Measurements from ENCODE around the gene NEK7. TPM values are rescaled to one million over a fixed set of nuclear protein-coding genes. Genes with fewer than 3 reads are reported as not detected.
"Not testable (repeated sequence)": the region's sequence is repeated elsewhere in the genome, so short reads cannot be mapped to it uniquely, and the experiment has no call there.

Gene NEK7
- 64.5 and 83.1 TPM in 2 replicates for total RNA-seq (2014; rRNA removed; shearing (Covaris generic))

DNA sequence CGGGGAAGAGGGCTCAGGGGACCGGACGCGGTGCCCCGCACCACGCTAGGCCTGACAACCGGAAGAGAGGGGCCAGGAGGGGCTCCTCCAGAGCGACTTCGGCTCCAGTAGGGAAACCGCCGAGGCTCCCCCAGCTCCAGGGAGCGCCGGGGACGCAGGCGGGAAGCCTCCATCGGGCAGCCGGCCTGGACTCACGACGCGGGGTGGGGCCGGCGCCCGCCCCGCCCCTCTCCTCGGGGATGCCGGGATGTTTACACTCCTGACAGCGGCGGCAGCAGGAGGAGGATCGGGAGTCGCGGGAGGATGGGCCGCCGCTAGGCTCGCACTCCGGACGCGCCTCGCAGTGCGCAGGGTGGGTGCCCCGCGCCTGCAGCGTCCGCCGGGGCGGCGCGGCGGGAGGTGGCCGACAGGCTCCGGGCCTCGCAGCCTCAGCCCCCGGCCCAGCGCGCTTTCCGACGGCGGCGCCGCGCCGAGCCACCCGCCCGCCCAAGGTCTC, at the start of gene NEK7:
TSS of gene NEK7 (plus strand) at position 254 of the 496 bp plus-strand sequence. CDS start 75,583 bp downstream, outside the sequence.
- DNase-seq (ENCODE audit: low read depth), result peak; percentile 85

DNA sequence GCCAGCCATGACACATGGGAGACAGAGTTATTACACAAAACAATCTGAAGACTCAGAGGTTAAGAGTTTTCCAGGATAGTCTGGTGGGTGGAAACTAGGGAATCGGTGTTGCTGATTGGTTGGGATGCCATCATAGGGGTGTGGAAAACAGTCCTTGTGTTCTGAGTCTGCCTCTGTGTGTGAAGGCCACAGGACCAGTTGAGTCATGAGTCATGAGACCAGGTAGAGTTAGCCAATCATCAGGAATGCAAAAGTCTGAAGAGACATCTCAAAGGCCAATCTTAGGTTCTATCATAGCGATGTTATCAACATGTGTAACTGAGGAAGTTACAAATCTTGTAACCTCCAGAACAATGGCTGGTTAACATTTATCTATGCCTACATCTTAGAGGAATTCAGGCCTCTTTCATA, 49.7 kb upstream of the NEK7 start:
- peak; percentile 15 for DNase-seq (ENCODE audit: low read depth)

DNA sequence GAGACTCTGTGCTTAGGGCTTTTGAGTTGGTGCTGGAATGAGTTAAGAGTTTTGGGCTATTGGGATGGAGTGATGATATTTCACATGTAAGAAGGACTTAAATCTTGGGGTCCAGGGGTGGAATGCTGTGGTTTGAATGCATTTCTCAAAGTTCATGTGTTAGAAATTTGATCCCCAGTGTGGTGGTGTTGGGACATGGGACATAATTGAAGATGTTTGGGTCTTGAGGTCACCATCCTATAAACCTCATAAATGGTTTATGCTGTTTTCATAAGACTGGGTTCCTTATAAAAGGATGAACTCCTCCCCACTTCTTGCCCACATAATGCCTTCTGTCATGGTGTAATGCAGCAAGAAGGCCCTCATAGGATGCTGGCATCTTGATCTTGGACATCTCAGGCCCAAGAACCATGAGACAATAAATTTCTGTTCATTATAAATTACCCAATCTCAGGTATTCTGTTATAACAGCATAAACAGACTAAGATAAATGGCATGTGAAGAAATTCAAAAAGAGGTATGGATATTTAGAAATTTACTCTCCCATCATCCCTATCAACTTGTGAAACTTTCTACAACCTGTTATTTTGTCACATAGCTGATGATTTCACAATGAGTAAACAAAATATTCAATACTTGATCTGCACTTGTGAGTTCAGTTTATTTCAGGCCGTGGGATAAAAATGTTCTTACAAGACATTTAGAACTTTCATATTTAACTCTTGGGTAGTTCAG, 48.0 kb upstream of the NEK7 start:
- no peak for DNase-seq (ENCODE audit: low read depth)

DNA sequence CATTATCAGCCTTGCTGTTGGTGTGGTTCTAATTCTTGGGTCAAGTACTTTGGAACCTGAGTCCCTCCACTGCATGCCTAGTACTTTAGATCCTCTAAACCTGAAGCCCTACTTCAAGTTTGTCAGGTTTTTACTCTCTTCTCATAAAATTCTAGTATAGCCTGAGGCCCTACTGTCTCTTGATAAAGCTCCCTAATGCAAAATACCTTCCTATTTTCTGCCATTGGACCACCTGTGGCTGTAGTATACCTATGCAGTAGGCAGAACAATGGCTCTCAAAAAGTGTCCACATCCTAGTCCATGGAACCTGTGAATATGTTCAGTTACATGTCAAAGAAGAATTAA, 47.5 kb upstream of the NEK7 start:
- no peak for DNase-seq (ENCODE audit: low read depth)

DNA sequence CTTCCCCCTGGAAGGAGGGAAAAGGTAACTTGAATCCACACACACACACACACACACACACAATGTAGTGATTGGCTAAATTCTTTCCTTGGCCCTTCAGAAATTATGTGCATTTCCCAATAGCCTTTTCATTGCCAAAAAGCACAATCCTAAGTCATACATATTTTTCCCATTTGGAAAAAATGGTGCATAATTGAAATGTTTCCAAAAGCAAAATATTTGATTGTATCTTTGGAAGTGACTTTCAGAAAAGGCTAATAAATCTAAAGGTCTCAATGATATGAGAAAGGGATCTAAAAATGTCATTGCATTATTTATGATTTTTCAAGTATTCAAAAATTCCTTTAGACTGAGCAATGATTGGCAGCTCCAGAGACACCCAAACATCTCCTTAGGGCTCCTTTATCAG, 43.5 kb upstream of the NEK7 start:
- no peak for DNase-seq (ENCODE audit: low read depth)

DNA sequence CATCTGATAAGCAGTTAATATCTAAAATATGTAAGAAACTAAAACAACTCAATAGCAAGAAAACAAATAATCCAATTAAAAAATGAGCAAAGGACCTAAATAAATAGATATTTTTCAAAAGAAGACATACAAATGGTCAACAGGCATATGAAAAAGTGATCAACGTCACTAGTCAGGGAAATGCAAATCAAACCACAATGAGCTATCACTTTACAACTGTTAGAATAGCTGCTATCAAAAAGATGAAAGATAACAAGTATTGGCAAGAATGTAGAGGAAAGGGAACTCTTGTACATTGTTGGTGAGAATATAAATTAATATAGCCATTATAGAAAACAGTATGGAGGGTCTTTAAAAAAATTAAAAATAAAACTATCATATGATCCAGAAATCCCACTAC, 40.7 kb upstream of the NEK7 start:
- DNase-seq (ENCODE audit: low read depth), result no peak

DNA sequence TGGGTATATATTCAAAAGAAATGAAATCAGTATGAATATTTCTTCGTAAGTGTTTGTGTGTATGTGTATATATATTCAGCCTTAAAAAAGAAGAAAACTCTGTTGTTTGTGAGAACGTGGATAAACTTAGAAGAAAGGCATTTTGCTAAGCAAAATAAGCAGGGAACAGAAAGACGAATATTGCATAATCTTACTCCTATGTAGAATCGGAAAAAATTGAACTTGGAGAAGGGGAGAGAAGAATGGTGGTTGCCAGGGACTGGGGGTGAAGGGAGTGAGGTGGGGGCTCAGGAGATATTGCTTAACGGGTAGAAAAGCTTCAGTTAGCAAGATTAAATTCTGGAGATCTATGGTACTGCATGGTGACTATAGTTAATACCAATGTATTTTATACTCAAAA, 40.3 kb upstream of the NEK7 start:
- DNase-seq (ENCODE audit: low read depth), result no peak

DNA sequence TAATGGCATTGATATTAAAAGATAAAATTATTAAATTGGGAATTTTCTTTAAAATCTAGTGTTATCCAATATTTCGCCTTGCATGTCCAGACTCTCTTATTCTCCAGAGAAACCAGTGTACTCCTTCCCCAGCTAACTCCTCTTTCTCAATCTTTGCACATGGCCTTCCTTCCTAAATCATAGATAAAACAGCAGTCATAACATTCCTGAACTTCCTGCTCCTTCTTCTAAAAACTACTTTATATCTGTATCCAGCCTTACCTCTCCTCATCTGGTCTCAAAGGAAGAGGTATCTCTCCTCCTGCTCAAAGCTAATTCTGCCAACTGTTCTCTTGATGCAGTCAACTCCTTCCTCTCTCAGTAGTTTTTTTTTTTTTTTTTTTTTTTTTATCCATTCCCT, 39.5 kb upstream of the NEK7 start:
- no peak for DNase-seq (ENCODE audit: low read depth)

DNA sequence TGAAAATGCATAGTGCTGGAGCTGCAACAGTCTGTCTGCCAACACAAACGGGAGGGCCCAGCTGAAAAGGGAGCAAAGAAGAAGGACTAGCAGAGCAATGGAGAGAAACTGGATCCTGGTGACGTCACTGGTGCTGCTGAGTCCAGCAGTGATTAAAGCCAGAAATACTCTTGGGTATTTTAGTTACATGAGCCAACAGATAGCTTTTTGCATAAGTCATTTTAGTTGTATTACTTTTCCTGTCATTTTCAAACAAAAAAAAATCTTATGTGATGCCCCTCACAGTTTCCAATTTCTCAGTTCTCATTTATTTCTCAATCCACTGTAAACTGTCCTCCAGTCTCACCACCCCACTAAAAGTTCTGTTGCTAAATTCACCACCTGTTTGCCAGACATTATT, 38.7 kb upstream of the NEK7 start:
- DNase-seq (ENCODE audit: low read depth), result peak; percentile 56

DNA sequence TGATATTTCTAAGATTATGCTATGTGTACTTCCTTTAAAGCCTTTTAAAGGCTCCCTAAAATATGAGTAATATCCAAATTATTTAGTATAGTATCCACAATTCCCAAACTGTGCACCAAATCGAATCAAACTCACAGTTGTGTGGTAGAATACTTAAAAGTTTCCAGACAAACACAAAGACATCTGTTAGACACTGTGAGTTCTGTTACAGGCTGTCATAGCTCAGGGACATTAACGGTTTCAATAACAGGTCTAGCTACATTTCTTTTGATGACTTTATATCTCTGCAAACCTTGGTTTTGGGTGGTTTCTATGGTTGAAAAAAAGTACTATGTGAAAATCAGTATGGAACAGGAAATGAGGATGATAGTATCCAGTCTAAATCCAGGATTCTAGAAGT, 36.9 kb upstream of the NEK7 start:
- DNase-seq (ENCODE audit: low read depth), result peak; percentile 21

DNA sequence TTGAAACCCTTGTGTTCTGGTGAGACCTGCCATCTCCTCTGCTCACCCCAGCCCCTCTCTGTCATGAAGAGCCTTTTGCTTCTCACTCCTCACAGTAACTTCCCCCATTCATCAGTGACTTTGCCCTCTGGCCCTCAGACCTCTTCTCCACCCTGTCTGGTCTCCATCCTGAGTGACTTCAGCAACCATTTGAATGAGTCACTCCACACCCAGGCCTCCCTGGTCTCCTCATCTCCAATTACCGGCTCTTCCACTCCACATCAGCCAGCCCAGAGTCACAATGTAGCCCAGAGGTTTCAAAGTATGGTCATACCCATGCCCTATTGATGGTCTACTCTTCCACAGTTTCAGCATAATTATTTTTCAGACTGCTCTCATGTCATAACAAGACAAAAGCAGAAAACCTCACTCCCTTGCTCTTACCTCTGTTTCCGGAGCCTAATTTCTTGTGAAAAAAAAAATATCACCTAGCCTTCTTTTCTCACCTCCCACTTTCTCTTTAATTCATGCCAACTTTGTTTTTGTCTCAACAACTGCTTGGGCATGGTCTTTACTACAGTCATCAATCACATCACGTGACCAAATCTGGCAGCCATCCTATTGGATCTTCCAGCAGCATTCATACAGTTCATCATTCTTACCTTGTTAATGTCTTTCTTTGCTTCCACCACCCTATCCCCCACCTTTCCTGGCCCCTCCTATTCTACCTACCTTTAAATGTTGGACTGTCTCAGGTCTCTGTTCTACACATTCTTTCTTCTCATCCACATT, 35.6 kb upstream of the NEK7 start:
- DNase-seq (ENCODE audit: low read depth), result peak; percentile 80

DNA sequence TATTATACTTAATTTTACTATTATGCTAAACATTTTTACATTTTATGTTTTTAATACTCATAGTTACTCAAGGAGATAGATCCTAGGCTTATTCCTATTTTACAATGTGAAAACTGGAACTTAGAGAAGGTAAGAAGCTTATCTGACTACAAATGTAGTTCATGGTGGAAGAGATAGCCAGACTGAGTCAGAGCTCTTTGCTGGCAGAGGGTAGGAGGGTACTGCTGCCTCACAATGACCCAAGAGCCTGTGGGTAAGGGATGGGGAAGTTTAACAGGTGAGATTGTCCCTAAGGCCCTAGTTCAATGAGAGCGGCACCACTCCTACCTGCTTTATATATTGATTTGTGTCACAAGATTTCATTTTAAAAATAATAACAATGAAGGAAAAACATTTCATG, 34.1 kb upstream of the NEK7 start:
- no peak for DNase-seq (ENCODE audit: low read depth)

DNA sequence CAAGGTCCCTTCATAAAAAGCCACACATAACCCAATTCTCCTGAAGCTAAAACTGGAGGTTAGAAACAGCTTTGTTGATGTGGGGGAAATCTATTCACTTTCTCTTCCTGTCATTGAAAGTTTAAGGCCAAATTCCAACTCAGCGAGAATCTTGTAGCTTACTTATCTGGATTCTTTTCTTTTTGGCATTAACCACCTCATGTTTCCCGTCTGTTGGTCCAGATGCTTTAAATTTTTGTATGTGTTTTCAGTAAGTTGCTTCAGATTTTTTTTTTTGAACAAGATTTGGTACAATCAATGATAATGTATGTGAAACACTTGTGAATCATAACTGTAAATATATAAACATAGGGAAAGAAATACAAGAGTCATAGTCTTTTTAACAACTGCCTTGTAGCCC, 33.7 kb upstream of the NEK7 start:
- no peak for DNase-seq (ENCODE audit: low read depth)

DNA sequence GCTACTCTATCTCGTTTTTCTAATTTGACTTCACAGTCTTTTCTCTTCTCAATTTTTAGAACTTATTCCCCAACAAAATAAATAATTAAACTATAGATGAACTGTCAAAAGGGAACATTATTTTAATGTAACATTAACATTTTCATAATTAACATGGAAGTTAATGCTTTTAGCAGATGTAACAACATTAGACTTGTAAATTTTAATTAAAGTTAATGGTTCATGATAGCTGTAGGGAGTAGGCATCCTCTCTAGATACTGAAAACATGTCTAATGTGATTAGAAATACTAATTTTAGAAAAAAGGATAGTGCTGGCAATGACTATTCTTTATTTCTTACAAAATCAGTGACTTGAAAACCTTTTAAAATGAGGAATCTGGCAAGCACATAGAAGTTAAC, 32.1 kb upstream of the NEK7 start:
- no peak for DNase-seq (ENCODE audit: low read depth)

DNA sequence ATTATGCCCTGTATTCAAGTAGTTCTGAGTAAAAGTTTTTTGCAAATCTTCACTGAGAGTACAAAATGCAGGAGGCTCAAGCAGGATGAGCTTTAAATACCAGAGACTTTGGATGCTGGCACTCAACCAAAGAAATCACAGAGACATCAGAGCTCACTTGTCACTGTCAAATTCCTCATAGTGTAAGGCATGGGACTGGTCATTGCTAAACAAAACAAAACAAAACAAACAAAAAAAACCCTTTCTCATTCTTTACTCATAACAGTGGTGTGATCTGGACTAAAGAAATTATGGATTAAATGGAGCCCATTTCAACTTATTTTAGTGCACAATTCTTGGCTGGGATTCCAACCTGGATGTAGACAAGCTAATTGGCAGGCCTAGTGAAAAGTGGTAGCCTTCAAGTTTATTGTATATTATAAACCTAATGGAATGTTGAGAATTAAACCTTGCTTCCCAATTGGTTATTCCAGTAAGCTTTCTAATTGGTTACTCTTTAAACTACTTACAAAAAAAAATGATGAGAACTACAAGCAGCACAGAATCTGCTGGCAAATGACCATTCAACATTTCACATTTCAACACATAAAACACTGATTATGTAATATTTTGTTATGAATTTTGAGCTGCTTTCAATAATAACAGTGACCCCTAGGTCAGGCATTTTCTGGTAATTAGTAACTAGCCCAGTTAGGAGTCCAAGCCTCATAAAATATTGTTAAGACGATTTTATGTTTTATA, 30.6 kb upstream of the NEK7 start:
- peak; percentile 40 for DNase-seq (ENCODE audit: low read depth)

DNA sequence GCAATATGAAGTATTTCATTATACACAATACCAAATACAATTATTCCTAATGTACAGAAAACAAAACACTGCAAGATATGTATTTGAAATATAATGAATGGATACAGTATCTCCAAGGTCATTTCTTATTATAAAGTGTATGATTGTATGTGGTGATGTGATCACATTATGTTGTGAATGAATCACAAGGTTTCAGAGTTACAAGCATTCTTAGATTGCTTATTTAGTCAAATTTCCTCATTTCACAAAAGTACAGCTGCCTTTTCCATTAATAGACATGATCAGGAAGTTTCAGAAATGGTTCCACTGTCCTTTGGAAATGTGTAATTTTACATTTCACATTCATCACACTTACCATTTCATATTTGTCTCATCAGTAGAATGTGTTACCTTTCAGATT, 28.3 kb upstream of the NEK7 start:
- no peak for DNase-seq (ENCODE audit: low read depth)

DNA sequence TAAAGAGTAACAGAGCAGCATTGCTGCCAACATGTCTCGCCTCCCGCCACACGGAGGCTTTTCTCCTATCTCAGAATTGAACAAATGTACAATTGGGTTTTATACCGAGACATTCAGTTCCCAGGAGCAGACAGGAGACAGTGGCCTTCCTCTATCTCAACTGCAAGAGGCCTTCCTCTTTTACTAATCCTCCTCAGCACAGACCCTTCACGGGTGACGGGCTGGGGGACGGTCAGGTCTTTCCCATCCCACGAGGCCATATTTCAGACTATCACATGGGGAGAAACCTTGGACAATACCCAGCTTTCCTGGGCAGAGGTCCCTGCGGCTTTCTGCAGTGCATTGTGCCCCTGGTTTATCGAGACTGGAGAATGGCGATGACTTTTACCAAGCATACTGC, 26.7 kb upstream of the NEK7 start:
- DNase-seq (ENCODE audit: low read depth), result not testable (repeated sequence)

DNA sequence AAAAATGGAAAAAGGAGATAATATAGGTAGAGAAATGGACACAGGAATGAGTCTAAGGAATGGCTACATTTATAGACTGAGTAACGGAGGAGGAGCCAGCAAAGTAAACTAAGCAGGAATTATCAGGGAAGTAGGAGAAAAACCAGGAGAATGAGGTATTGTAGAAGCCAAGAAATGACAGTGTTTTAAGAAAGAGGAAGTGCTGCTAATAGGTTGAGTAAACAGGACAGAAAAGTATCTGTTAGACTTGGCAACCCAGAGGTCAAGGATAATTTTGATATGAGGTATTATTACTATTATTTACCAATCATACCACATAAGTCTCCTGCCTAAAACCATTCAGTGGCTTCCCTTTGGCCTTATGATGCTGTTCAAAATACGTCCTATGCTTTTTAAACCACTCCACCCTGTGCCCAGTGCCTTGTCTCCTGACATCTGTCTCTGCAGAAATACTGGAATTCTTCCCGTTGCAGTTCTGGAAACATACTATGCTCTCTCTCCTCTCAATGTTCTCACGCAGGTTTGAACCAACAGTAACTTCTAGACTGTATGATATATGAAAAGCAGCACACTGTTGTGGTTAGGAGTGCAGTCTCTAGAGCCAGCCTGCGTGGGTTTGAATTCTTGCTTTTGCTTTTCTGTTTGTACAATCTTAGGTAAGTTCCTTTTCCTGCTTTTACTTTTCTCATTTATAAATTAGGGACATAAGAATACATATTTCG, 24.6 kb upstream of the NEK7 start:
- DNase-seq (ENCODE audit: low read depth), result no peak

DNA sequence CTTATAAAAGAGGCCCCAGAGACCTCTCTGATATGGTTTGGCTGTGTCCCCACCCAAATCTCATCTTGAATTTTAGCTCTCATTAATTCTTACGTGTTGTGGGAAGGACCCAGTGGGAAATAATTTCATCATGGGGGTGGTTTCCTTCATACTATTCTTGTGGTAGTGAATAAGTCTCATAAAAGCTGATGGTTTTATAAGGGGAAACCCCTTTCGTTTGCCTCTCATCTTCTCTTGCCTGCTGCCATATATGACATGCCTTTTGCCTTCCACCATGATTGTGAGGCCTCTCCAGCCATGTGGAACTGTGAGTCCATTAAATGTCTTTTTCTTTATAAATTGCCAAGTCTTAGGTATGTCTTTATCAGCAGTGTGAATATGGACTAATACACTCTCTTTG, 22.5 kb upstream of the NEK7 start:
- DNase-seq (ENCODE audit: low read depth), result no peak

DNA sequence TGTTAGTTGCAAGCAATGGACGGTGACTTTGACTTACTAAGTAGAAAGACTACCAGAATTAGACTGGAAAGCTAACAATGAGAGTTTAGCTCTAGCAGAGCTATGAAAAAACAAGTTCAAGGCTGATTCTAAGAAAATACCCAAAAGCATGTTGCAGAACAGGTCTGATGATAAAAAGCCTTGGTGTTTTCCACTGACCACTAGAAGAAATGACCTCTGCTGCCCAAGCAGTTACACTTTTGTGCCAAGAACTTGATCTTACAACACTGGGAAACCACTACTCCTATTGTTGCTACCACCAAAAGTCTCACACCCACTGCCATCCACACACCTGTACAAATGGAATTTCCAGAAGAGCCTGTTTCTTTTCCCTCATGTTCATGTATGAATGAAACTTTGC, 21.4 kb upstream of the NEK7 start:
- DNase-seq (ENCODE audit: low read depth), result no peak

DNA sequence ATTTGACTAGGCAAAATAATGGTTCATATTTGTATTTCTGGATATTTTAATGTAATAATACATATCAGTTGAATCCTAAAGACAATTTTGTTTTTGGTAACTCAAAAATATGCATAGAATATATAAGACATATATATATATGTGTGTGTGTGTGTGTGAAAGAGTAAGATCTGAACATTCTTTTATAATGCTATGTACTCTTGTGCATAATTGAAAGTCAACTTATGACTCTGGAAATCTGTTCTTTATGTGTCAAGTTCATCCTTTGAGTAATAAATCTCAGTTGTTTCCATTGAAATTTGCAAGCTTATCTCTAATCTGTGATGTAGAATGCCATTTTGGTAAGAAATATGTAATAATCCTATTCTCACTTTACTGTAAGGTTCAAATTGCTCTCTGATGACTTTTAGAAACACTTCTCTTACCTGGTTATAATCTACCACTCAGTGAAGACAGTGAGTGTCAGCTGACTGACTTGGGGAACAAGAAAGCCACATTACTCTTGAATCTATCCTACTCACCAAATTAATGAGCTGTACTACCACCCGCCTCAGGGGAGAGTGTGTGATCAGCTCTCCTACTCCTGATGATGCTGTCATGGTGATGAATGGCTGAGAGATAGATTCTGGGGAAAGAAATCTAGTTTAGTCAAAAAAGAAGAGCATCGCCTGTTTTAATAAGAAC, 15.0 kb upstream of the NEK7 start:
- DNase-seq (ENCODE audit: low read depth), result no peak
